Smooth muscle cell (in vitro differentiated cells): ENCODE results near the gene BTNL2. TPM values are rescaled to one million over a fixed set of nuclear protein-coding genes. Genes with fewer than 3 reads are reported as not detected.
"Not testable (repeated sequence)": the region's sequence is repeated elsewhere in the genome, so short reads cannot be mapped to it uniquely, and the experiment has no call there.

Experiments
- DNase-seq: peaks from one replicate; lab custom pipeline; 2025; ENCODE audit not compliant: unreplicated experiment; lab: John Stamatoyannopoulos, UW
- H2AFZ ChIP-seq: fragments of 200-600 bp; sonication (generic); 2 replicates; pipeline ENCODE4 v1.6.0; 2016; ENCODE audit warnings: antibody characterized with exemption, low read depth, mild to moderate bottlenecking
- H3F3A ChIP-seq: fragments of 200-600 bp; sonication (generic); 2 replicates; pipeline ENCODE4 v1.6.0; 2017; ENCODE audit warnings: antibody characterized with exemption, low read depth
- H3K27ac ChIP-seq: fragments of 200-600 bp; sonication (generic); 2 replicates; pipeline ENCODE4 v1.5.1; 2016; ENCODE audit warnings: low read depth, mild to moderate bottlenecking
- H3K27me3 ChIP-seq: fragments of 200-600 bp; sonication (generic); 2 replicates; pipeline ENCODE4 v1.6.1; 2016; ENCODE audit warnings: low read depth, mild to moderate bottlenecking
- H3K36me3 ChIP-seq: fragments of 200-600 bp; sonication (generic); 2 replicates; pipeline ENCODE4 v1.5.1; 2016; ENCODE audit warnings: low read depth
- H3K4me1 ChIP-seq: fragments of 200-600 bp; sonication (generic); 2 replicates; pipeline ENCODE4 v1.5.1; 2016; ENCODE audit warnings: low read depth
- H3K4me2 ChIP-seq: fragments of 200-600 bp; sonication (generic); 2 replicates; pipeline ENCODE4 v1.6.0; 2016; ENCODE audit warnings: mild to moderate bottlenecking
- H3K4me3 ChIP-seq: fragments of 200-600 bp; sonication (generic); 2 replicates; pipeline ENCODE4 v1.5.1; 2016; ENCODE audit warnings: mild to moderate bottlenecking
- H3K79me2 ChIP-seq: fragments of 200-600 bp; sonication (generic); 2 replicates; pipeline ENCODE4 v1.6.0; 2016; ENCODE audit warnings: low read depth, mild to moderate bottlenecking
- H3K9ac ChIP-seq: fragments of 200-600 bp; sonication (generic); 2 replicates; pipeline ENCODE4 v1.6.0; 2016; ENCODE audit warnings: low read depth
- H3K9me3 ChIP-seq: fragments of 200-600 bp; sonication (generic); replicated peaks from 2 replicates; pipeline ENCODE4 v1.5.1; 2016; ENCODE audit warnings: low read depth
- H4K20me1 ChIP-seq: fragments of 200-600 bp; sonication (generic); 2 replicates; pipeline ENCODE4 v1.6.0; 2016; ENCODE audit warnings: low read depth
- CTCF ChIP-seq: fragments of 200-600 bp; sonication (generic); IDR thresholded peaks from 2 replicates; pipeline ENCODE4 v1.5.1; 2017; ENCODE audit warnings: borderline replicate concordance, mild to moderate bottlenecking, antibody characterized with exemption; ENCODE audit not compliant: insufficient read depth, poor library complexity, severe bottlenecking
- WGBS: methylation state at CpG from one replicate; pipeline ENCODE4 v1.1.7; 2016; ENCODE audit warnings: low lambda C conversion rate; 5-methylcytosine and 5-hydroxymethylcytosine counted together
- polyA plus RNA-seq: library from polyadenylated mRNA; unstranded; fragments of >200 nt; fragmentation: Nextera tagmentation; extraction: Ambion mirVana; gene quantifications from 2 replicates; pipeline ENCODE4 v1.2.1, GENCODE V29; 2016
- total RNA-seq: library from RNA; depleted of rRNA; stranded (reverse); fragments of >200 nt; gene quantifications from 2 replicates; pipeline ENCODE4 v1.2.3, GENCODE V29; 2014

BTNL2 gene
- total and polyA plus RNA-seq, 2 experiments from 2014 or later: not detected

DNA sequence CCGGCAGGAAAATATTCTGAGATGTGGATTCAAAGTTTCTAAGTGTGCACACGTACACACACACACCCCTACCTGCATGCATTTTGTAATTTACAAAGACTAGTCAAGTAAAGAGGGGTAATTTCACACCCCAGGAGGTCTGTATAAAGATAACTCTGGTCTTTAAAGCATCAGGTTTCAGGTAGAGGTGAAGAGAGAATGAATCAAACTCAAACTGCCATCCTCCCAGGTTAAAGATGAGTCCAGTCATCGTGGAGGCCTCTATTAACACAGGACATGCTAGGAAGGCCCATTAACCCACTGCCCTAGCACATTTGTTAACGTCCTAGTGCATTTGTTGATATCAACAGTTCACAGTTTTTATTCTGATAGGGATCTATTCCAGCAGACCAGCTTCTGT lies 29.2 kb upstream of the BTNL2 start:
- no peak overlapping the region for H3K4me3 ChIP-seq
- no peaks in the 10 kb centered on the region for H3K4me1 ChIP-seq
- WGBS: 79% methylated on average over 4 of the region's 4 CpGs
- H4K20me1 ChIP-seq: no peaks in the 10 kb centered on the region
- no peak for TF ChIP-seq CTCF
- no peaks in the 10 kb centered on the region for H3F3A ChIP-seq
- H3K4me2 ChIP-seq: no peak overlapping the region
- H2AFZ ChIP-seq: no peak overlapping the region
- H3K36me3 ChIP-seq: no peaks in the 10 kb centered on the region
- no peaks in the 10 kb centered on the region for H3K79me2 ChIP-seq
- DNase-seq: no peak
- no peak overlapping the region for H3K27ac ChIP-seq
- no peaks in the 10 kb centered on the region for H3K9me3 ChIP-seq
- H3K9ac ChIP-seq: no peak overlapping the region
- no peaks in the 10 kb centered on the region for H3K27me3 ChIP-seq

DNA sequence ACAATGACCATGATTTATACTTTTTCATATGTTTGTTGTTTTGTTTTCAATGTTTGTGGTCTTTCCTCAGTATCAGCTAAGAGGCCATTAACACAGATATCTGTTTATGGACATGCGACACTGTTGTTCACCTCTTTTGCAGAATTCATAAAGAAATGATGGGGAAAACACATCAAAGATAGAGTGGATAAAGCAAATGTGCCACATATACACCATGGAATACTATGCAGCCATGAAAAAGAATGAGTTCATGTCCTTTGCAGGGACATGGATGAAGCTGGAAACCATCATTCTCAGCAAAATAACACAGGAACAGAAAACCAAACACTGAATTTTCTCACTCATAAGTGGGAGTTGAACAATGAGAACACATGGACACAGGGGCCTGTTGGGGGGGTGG lies 27.0 kb upstream of the BTNL2 start:
- H3K4me3 ChIP-seq, DNase-seq, H4K20me1 ChIP-seq, H3K79me2 ChIP-seq, H3K4me1 ChIP-seq, H3K9ac ChIP-seq, H3K27me3 ChIP-seq, H2AFZ ChIP-seq, H3F3A ChIP-seq, H3K27ac ChIP-seq, H3K36me3 ChIP-seq, H3K4me2 ChIP-seq, H3K9me3 ChIP-seq: not testable (repeated sequence)
- WGBS: 93% methylated on average over 1 of the region's 1 CpG

GRCh38 chr6:32432050-32432450 lies 25.1 kb upstream of the BTNL2 start:
- H4K20me1 ChIP-seq: no peaks in the 10 kb centered on the region
- no peaks in the 10 kb centered on the region for H3F3A ChIP-seq
- no peaks in the 10 kb centered on the region for H3K9me3 ChIP-seq
- no peak overlapping the region for H3K9ac ChIP-seq
- no peak overlapping the region for H3K4me3 ChIP-seq
- WGBS: 9% methylated on average over 1 of the region's 1 CpG
- no peaks in the 10 kb centered on the region for H3K27me3 ChIP-seq
- H2AFZ ChIP-seq: no peak overlapping the region
- no peak for DNase-seq
- no peak overlapping the region for H3K4me2 ChIP-seq
- no peak overlapping the region for H3K27ac ChIP-seq
- no peaks in the 10 kb centered on the region for H3K36me3 ChIP-seq
- TF ChIP-seq CTCF: peak; percentile 59
- no peaks in the 10 kb centered on the region for H3K4me1 ChIP-seq
- H3K79me2 ChIP-seq: no peaks in the 10 kb centered on the region

DNA sequence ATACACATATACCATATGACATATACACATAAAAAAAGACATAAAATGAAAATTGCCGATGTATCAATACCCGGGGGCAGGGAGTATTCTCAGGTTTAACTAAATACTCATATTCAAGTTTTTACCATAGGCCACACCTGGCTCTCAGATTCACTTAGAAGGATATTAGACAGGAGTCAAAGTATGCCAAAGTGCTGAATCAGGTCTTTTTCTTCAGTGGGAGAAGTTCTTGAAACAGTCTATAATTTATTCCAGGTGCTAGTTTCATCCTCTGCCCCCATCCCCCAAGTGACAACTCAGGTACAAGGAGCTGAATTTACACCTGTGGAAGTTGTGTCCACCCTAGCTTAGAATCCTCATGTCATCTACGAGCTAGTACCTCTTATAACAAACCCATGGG lies 24.2 kb upstream of the BTNL2 start:
- Histone ChIP-seq H3K9me3 (no peaks in the 10 kb centered on the region), H3K4me3 (no peak overlapping the region), H3K9ac (no peak overlapping the region), H3K36me3 (no peaks in the 10 kb centered on the region), H3K4me2 (no peak overlapping the region), H4K20me1 (no peaks in the 10 kb centered on the region), H3K4me1 (no peaks in the 10 kb centered on the region), H3K79me2 (no peaks in the 10 kb centered on the region), H2AFZ (no peak overlapping the region), H3F3A (no peaks in the 10 kb centered on the region), H3K27ac (no peak overlapping the region), H3K27me3 (no peaks in the 10 kb centered on the region)
- DNase-seq: no peak
- no peak for TF ChIP-seq CTCF
- 78% methylated on average over 3 of the region's 3 CpGs for WGBS
